ENCODE results near the gene HPD. TPM values are rescaled to one million over a fixed set of nuclear protein-coding genes. Genes with fewer than 3 reads are reported as not detected.

HPD gene
- polyA plus RNA-seq, 4 donors = 1.8 to 5.3 (median 3.6) TPM

- DNase-seq (ENCODE audit: low read depth in 4 of 4, low spot score in 2 of 4) = no peak
Observed at GRCh38 chr12:121830134-121830533, 28.5 kb downstream of the HPD start.

- DNase-seq (ENCODE audit: low read depth in 4 of 4, low spot score in 2 of 4) = no peak
Observed at GRCh38 chr12:121829250-121829918, 29.3 kb downstream of the HPD start.

DNA sequence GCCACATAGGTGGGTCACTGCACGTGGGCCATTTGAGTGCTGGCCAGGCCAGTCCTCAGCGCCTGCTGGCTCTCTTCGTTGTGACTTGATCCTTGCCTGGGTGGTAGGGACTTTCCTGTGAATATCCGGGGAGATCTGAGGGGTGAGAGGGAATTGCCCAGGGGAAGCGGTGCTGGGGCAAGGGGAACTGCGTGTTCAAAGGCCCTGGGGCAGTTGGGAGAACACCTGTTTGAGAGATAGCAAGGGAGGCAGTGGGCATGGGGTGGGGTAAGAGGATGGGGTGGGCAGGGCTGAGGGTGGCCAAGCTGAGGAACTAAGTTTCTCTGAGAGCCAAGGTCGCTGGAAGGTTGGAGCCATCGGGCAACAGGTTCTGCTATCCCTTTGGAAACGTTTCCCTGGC is 29.8 kb downstream of the HPD start:
- no peak for DNase-seq (ENCODE audit: low read depth in 4 of 4, low spot score in 2 of 4)

- DNase-seq (ENCODE audit: low read depth in 4 of 4, low spot score in 2 of 4) = no peak
Observed at GRCh38 chr12:121828306-121828705, 30.4 kb downstream of the HPD start.

DNA sequence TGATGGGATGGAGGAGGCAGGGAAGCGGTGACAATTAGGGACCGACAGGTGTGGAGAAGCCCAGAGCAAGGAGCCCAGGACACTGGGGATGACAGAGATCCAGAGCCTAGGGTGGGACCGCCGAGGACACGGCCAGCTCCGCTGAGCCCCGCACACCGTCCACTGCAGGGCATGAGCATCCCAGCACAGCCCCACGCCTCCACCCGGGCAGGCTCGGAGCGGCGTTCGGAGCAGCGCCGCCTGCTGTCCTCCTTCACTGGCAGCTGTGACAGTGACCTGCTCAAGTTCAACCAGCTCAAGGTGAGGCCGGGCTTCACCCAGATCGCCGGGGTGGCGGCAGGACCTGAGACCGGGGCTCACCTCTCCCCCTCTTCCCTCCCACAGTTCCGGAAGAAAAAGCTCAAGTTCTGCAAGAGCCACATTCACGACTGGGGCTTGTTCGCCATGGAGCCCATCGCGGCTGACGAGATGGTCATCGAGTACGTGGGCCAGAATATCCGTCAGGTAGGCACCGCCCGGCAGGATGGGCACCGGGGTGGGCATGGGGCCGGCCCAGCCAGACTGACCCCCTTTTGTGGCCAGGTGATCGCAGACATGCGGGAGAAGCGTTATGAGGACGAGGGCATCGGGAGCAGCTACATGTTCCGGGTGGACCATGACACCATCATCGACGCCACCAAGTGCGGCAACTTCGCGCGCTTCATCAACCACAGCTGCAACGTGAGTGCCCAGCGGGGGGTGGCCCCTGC is 31.1 kb downstream of the HPD start:
- DNase-seq (ENCODE audit: low read depth in 4 of 4, low spot score in 2 of 4) = no peak

- no peak for DNase-seq (ENCODE audit: low read depth in 4 of 4, low spot score in 2 of 4)
Observed at GRCh38 chr12:121826318-121827150, 32.1 kb downstream of the HPD start.

DNA sequence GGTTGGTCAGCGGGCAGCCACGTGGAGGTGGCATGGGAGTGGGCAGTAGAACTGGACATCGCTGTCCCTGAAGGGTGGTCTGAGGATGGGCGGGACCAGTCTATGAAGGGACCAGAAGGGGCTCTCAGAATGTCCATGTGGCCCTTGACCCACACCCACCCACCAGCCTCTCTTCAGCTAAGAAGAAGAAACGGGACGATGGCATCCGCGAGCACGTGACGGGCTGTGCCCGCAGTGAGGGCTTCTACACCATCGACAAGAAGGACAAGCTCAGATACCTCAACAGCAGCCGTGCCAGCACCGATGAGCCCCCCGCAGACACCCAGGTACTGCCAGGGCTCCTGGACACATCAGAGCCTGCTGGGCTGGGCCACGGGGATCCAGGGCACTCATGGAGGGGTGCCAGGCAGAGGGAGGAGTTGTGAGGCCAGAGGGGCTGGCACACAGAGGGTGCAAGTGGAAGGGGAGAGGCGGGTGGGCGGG is 33.6 kb downstream of the HPD start:
- DNase-seq (ENCODE audit: low read depth in 4 of 4, low spot score in 2 of 4) = no peak

GRCh38 chr12:121823727-121824115 is 34.9 kb downstream of the HPD start:
- no peak for DNase-seq (ENCODE audit: low read depth in 4 of 4, low spot score in 2 of 4)

- no peak for DNase-seq (ENCODE audit: low read depth in 4 of 4, low spot score in 2 of 4)
Observed at GRCh38 chr12:121823101-121823726, 35.4 kb downstream of the HPD start.

DNA sequence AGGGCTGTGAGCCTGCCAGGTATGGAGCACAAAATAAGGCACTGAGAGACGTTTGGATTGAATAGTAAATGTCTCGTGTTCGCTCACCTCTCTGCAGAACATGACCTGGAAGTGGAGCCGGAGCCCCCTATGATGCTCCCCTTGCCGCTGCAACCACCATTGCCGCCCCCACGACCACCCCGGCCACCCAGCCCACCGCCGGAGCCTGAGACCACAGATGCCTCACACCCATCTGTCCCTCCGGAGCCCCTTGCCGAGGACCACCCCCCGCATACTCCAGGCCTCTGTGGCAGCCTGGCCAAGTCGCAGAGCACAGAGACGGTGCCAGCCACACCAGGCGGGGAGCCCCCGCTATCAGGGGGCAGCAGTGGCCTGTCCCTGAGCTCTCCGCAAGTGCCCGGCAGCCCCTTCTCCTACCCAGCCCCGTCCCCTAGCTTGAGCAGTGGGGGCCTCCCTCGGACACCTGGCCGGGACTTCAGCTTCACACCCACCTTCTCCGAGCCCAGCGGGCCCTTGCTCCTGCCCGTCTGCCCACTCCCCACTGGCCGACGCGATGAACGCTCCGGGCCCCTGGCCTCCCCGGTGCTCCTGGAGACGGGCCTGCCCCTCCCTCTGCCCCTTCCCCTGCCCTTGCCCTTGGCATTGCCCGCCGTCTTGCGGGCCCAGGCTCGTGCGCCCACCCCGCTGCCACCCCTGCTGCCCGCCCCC is 36.1 kb downstream of the HPD start:
- DNase-seq (ENCODE audit: low read depth in 4 of 4, low spot score in 2 of 4) = no peak

DNA sequence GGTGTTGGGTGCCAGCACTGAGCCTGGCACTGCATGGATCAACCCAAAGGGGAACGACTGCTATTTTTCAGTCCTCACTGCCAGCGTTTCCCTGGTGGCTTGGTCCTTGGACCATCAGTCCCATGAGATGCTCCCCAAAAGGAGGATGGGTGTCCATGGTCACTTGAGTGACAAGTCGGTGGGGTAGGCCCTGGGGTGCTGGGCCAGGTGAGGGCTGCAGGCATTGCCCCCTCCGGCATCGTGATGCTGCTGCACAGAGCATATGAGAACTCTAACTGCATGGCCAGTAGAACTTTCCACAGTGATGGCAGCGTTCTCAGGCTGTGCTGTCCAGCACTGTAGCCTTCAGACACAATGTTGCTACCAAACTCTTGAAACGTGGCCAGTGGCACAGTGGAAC is 38.6 kb downstream of the HPD start:
- no peak for DNase-seq (ENCODE audit: low read depth in 4 of 4, low spot score in 2 of 4)

DNA sequence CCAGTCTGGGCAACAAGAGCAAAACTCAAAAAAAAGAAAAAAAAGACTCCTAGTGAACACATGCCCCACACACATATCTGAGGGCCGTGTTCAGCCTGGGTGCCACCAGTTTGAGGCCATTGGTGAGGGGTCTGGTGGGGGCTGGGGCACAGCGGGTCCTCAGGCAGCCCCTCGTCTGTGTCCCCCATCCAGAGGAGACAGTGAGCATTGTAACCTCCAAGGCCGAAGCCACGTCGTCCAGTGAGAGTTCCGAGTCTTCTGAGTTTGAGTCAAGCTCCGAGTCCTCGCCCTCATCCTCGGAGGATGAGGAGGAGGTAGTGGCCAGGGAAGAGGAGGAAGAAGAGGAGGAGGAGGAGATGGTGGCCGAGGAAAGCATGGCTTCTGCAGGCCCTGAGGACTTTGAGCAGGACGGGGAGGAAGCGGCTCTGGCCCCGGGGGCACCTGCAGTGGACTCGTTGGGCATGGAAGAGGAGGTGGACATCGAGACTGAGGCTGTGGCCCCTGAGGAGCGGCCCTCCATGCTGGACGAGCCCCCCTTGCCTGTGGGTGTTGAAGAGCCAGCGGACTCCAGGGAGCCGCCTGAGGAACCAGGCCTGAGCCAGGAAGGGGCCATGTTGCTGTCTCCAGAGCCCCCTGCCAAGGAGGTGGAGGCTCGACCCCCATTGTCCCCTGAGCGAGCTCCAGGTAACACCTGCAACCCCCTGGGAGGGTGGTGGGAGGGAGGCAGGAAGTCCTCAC is 39.3 kb downstream of the HPD start:
- no peak for DNase-seq (ENCODE audit: low read depth in 4 of 4, low spot score in 2 of 4)

- DNase-seq (ENCODE audit: low read depth in 4 of 4, low spot score in 2 of 4) = no peak
Observed at GRCh38 chr12:121817648-121818043, 41.0 kb downstream of the HPD start.

DNA sequence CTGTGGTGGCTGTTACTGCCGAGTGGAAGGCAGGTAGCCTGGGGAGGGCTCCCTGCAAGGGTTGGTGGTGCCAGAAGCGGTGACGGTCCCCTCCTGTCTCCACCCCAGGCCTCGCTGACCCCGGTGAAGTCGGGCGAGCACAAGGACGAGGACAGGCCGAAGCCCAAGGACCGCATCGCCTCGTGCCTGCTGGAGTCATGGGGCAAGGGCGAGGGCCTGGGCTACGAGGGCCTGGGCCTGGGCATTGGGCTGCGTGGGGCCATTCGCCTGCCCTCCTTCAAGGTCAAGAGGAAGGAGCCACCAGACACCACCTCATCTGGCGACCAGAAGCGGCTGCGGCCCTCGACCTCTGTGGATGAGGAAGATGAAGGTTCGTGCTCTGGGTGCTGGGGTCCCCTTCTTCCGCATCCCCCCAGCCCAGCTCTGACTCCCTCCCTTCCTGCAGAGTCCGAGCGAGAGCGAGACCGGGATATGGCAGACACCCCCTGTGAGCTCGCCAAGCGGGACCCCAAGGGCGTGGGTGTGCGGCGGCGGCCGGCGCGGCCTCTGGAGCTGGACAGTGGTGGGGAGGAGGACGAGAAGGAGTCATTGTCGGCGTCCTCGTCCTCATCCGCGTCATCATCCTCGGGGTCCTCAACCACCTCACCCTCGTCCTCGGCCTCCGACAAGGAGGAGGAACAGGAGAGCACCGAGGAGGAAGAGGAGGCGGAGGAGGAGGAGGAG is 41.6 kb downstream of the HPD start:
- no peak for DNase-seq (ENCODE audit: low read depth in 4 of 4, low spot score in 2 of 4)

- DNase-seq (ENCODE audit: low read depth in 4 of 4, low spot score in 2 of 4) = no peak
Observed at GRCh38 chr12:121815263-121815662, 43.4 kb downstream of the HPD start.

DNA sequence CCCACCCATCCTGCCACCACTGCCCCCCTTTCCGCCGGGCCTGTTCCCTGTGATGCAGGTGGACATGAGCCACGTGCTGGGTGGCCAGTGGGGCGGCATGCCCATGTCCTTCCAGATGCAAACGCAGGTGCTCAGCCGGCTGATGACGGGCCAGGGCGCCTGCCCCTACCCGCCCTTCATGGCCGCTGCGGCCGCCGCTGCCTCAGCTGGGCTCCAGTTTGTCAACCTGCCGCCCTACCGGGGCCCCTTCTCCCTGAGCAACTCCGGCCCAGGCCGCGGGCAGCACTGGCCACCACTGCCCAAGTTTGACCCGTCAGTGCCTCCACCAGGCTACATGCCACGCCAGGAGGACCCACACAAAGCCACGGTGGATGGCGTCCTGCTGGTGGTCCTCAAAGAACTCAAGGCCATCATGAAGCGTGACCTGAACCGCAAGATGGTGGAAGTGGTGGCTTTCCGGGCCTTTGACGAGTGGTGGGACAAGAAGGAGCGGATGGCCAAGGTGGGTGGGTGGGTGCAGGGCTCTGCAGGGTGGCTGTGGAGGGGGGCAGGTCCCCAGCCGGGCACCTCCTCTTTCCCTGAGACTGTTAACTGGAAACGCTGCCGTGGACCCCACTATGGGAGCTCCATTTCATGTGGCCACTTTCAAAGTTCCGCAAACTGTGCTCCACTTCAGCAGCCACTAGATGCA is 44.1 kb downstream of the HPD start:
- no peak for DNase-seq (ENCODE audit: low read depth in 4 of 4, low spot score in 2 of 4)

- no peak for DNase-seq (ENCODE audit: low read depth in 4 of 4, low spot score in 2 of 4)
Observed at GRCh38 chr12:121813951-121814350, 44.7 kb downstream of the HPD start.

Data from left renal cortex interstitium (tissue), 4 donors.